IPS DF 19.7 (cell line): ENCODE measurements around the gene TOP1.
"Not testable (repeated sequence)": the region's sequence is repeated elsewhere in the genome, so short reads cannot be mapped to it uniquely, and the experiment has no call there.

Experiments
- DNase-seq: peaks from one replicate; pipeline ENCODE4 v3.0.0-alpha.2; 2013; ENCODE audit warnings: low read depth, low spot score

Gene TOP1

DNA sequence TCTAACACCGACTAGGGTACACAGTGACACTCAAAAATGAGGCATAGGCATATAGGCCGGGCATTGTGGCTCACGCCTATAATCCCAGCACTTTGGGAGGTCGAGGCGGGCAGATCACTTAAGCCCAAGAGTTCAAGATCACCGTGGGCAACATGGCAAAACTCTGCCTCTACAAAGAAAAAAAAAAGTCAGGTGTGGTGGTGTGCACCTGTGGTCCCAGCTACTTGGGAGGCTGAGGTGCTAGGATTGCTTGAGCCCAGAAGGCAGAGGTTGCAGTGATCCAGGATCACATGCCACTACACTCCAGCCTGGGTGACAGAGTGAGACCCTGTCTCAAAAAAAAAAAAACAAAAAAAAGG, 24.7 kb upstream of the TOP1 start:
- not testable (repeated sequence) for DNase-seq

DNA sequence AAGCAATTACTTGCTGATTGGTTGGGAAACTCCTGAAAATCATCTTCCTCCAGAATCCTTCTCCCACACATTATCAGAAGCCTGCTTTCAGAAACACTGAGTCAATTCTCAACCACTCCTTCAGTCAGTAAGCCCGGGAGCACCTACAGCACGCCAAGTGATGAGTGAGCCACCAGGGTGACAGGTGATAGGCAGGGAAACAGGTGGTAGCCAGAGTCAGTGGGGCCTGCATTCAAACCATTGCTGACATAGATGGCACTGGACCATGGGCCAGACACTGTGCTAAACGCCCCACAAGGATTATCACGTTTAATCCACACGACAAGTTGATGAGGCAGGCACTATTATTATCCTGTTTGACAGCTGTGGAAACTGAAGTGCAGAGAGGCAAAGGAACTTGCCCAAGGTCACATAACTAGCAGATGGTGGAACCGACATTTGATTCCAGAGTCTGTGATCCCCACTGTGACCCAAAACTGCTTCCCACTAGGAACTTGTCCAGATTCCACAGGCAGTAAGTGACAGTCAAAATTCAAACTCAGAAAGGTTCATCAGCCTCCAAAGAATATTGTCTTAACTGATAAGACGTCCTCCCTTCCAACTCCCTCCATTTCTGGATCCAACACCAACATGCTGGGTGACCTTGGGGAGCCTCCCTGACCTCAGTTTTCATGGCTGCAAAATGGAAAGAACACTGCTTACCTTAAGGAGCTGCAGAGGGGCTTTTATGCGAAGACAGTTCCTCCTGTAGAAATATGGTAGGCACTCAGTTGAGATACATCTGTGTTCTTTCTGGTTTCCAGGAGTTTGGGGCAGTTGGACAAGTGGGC, 23.9 kb upstream of the TOP1 start:
- DNase-seq, result no peak

DNA sequence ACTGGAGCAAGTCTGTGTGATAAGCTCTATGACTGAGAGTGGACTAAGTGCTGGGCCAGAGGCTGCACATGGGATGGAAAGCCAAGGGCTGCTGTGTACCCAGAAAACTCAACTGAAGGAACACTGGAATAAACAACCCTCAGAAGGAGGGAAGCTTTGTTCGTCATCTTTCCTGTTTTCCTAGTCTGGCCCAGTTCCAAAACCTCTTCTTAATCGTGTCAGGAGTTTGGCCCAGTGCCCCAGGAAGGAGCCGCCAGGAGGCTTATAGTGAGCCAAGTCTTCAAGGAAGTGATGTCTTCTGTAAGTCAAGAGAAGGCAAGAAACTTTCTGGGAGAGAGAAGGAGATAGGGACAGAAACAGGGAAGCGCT, 23.3 kb upstream of the TOP1 start:
- DNase-seq, result no peak

DNA sequence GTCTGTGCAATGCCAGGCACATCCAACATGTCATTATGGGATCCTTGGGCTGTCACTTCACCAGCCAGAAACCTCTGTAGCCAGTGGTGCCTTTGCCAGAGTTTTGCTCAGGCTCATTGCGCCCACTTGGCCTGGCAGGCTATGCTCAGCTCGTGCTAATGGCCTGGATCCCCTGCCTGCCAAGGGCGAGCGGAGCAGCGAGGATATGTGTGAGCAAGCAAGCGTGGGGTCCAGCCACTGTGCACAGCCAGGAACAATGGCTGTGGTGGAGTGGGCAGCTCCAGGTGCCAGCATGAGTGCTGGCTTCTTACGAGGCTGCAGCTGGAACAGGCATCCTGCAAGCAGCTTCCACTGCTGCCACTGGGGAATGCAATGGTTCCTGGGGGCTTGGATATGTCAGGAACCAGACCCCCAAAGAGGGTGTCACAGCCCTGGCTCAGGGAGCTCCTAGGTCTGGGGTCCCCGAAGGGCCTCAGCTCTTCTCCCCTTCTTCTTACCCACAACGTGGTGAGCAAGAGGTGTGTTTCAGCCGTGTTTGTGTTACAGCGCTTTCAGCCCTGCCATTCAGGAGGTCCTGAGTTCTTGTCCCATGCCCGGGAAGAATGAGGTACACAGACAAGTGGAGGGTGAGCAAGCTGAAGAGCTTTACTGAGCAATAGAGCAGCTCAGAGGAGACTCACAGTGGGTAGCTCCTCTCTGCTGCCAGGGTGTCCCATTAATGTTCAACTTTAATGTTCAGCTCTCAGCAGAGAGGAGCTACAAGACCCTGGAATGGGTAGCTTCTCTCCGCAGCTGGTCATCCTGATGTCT, 22.3 kb upstream of the TOP1 start:
- DNase-seq, result no peak

DNA sequence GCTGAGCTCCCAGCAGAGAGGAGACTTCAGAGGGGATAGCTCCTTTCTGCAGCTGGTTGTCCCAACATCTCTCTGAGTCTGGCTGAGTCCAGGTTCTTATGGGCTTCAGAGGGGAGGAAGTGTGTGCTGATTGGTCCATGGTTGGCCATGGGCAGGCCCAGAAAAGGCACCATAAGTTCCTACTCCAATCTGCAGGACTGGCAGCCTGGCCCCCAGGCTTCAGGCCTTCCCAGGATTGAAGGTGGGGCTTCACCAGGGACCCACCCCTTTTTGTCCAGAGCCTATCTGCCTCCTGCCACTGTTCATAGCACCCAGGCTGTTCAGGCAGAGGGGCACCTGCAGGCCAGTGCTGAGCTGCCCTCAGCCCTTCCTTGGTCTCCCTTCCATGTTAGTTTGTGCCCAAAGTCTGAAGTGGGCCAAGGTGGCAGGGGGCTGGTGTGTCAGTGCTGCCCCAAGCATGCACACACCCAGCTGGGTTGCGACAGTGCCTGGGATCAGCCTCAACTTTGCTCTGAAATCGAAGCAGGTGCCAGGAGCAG, 21.6 kb upstream of the TOP1 start:
- DNase-seq, result no peak

DNA sequence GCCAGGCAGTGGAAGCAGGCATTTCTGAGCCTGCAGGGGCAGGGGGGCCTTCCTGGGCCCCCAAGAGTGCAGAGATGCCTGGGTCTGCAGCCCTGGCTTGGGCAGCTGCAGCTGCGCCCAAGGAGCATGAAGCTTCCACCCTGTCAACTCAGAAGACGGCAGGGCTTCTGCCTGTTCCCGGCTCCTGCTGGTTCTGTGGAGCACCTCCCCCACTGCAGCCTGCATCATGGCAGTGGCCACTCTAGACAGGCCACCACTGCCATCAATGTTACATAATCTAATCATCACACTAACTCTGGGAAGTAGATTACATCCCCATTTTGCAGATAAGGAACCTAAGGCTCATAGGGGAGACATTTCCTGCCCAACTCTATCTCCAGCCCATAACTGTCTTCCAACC, 21.1 kb upstream of the TOP1 start:
- DNase-seq, result no peak

DNA sequence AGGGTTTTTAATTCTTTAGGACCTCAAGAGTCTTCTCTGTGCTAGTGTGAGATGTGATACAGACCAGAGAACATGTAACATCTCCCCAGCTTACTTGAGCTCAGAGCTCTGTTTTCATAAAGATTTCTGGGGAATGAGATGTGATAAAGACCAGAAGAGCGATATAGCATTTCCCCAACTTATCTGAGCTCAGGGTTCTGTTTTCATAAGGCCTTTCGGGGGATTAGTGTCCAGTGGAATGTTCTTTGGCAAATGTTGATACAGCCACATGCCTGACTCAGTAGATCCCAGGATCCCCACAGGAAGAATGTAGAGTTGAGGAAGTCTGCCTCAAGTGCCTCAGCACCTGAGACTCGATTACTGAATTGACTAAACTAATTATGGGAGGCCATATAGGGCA, 18.7 kb upstream of the TOP1 start:
- no peak for DNase-seq

DNA sequence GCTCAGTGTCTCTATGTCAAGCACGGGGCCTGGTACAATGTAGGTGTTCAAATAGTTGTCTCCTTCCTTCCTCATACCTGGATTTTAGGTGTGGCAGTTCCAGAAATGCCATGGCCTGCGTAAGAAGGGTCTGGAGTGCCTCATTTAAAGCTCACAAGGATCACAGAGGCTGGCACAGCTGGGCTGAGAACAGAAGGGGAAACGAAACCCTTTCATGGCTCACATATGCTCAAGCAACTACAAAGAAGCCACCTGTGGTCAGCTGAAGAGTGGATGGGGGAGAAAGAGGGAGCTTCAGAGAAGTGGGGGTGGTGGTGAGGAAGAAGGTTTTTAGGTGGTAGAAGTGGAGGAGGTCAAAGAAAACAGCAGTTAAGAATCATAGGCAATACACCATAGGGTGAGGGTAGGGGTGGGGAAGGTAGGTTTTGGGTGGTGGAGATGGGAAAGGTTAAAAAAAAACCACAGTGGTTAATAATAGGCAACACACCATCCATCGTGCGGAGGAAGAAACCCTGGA, 17.0 kb upstream of the TOP1 start:
- DNase-seq, result no peak

DNA sequence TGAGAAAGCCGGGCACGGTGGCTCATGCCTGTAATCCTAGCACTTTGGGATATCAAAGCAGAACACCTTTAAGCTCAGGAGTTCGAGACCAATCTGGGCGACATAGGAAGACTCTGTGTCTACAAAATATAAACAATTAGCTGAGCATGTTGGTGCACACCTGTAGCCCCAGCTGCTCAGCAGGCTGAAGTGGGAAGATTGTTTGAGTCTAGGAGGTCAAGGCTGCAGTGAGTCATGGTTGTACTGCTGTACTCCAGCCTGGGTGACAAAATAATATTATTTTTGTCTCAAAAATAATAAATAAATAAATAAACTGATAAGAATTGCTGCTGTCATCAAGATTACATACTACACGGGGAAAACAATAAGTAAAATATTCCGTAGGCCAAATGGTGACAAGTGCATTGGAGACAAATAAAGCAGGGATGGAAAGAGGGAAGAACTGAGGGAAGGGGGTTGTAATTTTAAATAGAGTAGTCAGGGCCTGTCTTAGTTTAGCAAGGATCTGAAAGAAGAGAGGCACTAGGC, 14.0 kb upstream of the TOP1 start:
- DNase-seq, result no peak

DNA sequence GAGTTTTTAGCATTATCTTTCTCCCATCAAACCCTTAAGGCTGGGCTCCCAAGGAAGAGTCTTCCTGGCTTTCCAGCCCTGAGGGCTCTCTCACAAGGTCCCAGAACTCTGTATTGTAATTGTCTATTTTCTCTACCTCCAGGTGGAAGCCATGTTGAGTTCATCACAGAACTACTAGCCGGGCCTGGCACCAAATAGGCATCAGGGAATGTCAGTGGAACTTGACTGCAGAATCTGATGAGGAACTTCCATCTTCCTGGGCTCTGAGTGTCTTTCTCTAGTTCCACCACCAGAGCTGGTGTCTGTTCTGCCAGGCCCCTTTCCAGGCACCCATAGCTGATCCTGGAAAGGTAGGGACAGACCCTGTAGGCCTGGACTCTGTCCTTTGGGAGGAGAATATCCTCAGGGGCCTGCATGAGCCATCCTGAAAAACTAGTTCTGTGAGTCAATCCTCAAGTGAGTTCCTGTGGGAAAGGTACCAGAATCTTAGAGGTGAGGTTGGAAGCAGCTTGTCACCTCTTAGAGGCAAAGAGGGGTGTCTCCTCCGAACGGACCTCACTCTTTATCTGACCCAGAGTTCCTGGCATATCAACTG, 11.1 kb upstream of the TOP1 start:
- no peak for DNase-seq

DNA sequence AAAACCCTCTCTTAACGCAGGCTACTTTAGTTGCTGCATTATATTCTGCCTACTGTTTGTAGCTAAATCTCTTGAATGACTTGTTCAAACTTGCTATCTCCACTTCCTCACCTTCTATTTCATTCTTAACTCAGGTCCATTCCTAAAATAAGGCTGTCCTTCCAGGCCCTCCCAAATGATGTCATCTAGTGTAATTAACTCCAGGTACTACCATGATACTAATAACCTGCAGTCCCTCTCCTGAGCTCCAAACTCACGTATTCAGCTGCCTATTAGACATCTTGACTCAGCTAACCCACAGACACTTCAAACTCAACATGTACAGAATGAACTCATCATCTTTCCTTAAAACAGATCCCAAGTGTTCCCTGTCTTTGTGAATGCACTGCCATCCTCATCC, 10.5 kb upstream of the TOP1 start:
- DNase-seq, result no peak

DNA sequence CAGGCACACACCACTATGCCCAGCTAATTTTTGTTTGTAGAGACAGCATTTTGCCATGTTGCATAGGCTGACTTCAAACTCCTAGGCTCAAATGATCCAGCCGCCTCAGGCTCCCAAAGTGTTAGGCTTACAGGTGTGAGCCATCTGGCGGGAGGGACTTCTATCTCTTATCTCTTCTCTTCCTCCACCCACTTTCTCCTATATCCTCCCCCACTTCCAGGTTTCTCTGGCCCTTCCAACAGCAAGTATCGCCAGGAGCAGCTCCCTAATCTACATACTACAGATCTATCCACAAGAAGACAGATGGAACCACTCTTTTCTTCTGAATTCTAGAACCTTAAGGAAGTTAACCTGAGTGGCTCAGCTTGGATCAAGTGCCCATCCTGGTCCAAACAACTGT, 5.1 kb upstream of the TOP1 start:
- DNase-seq, result no peak

DNA sequence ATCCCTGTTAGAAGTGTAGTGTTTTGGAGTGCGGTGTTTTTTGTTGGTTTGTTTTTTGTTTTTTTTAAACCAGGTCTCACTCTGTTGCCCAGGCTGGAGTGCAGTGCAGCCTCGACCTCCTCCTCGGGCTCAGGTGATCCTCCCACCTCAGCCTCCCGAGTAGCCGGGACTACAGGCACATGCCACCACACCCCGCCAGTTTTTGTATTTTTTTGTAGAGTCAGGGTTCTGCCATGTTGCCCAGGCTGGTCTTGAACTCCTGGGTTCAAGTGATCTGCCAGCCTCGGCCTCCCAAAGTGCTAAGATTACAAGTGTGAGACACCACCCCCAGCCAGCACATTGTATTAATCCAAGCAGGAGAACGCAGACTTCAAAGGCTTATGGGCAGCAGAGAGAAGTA, 1.3 kb upstream of the TOP1 start:
- no peak for DNase-seq

DNA sequence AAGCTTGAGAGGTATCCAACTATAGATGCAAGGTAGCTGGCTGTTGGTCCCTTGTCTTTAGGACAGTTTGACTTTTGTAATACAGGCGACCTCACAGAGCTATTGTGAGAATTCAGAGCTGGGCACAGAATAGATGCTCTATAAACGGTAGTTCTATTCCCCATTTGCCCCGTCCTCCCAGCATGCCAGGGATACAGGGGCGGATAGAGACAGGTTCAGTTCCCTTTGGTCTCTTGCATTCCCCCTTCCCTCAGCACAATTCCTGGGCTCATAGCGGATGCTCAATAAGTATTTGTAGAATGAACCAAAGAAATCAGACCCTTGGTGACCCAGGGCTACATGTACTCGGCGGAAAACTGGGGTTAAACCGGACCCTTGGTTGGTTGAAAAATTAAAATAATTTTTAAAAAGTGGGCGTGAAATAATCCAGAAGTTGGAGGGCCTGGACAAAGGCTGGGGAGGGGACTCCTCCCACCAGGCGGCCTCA, 707 bp upstream of the TOP1 start:
- DNase-seq, result no peak

DNA sequence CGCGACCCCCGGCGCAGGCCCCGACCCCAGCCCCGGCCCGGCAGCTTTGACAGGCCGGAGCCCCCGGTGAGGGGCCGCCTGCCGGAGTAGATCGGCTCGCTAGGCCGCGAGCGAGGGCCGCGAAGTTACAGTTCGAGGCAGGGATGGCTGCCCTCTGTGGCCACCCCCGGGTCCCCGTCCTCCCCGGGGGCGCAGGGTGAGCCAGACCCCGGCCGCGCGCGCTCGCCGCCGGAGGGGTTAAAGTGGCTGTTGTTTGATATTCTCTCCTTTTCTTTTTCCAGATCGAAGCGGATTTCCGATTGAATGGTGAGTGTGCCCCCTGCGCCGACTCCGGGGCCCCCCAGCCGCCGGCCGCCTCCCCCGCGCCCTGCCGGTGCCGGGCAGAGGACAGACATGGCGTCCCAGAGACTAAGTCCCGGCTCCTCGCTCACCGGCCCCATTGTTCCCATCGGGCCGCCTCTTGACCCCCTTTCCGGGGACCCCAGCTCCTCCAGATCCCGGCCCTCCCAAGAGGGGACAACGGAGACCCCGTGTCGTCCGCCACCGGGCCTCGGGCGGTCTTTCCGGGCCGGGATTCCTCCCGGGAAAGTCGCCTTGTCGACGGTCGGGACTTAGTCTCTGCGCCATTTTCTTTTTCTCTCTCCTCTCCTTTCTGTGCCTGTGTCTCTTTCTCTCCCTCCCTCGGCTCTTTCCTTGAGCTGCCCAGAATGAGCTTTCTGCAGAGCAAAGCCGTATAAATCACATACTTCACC, 704 bp downstream of the TOP1 start:
- DNase-seq, result no peak

DNA sequence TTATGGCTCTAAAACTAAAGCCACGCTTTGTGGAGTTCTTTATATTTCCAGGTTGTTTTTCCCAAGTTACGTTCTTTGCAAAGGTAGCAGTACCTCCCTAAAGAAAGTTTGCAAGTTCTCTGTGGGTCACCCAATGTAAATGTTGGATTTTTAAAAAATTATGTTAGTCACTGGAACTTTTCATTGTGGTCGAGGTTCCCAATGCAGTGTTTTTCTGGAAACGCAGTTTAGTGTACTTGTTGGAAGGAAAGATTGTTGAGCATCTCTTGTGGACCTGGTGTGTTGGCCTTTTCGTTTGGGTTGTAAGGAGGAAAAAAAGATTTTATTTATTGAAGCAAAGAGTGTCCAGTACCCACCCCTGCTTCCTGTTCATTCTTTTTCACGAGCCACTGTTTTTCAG, 1.4 kb downstream of the TOP1 start:
- no peak for DNase-seq

DNA sequence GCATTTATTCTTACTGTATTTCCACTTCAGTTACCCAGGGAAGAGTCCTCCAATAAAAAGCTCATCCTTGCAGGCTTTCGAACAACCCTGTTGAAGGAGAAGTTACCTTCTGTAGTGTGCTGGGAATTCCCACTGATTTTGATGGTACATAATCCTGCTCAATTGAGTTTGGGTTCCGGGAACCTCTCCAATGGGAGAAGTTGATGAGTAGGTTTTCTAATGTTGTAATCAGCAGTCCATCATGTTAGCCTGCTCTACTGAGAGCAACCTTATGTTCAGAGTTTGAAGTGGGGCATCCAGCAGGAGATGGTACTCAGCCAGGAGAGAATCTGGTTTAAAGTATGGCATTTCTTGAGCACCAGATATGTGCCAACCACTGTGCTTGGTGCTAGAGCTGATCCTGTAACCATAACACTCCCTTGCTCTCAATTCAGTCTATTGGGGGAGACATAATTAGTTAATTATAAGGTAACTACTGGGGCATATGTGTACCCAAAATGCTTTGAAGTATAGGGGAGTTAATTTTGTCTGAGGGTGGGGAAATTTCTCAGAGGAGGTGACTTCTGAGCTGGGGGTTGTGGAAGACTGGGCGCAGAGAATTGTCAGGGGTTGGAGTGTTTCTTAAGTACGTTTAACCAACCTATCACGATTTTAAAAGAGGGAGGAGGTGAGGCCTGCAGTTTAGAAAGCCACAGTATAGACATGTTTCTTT, 2.1 kb downstream of the TOP1 start:
- DNase-seq, result no peak

DNA sequence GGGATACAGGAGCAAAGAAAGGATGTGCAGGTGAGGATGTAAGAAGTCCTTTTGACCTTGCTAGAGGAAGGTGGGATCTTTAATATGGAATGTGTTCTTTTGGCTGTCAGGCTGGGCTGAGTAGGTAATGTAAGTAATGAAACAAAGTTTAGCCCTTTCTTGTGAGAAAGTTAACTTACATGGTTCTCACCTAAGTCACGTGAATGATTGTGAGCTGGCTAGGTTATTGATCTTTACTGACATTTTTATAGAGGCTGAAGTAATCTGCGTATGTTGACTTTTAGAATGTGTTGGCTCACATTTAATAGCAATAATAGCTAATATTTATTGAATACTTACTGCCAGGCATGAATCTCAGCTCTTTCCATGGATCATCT, 2.6 kb downstream of the TOP1 start:
- DNase-seq, result no peak

DNA sequence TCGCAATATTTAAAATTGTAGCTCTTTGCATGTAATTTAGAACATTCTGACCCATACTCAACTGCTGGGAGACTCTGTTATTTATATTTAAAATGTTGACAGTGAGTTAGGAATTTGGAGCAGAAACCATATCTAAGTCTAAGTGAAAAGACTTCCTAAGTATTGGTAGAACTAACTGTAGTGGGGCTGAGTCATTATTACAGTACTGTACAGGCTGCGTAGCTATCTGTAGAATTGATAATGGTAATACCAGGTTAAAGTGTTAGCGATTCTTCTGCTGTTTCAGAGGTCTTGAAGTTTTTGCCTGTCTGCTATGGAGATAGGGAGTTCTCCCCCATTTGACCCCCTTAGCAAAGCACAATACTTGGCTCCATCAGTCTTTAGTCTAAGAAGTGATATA, 3.6 kb downstream of the TOP1 start:
- DNase-seq, result no peak

DNA sequence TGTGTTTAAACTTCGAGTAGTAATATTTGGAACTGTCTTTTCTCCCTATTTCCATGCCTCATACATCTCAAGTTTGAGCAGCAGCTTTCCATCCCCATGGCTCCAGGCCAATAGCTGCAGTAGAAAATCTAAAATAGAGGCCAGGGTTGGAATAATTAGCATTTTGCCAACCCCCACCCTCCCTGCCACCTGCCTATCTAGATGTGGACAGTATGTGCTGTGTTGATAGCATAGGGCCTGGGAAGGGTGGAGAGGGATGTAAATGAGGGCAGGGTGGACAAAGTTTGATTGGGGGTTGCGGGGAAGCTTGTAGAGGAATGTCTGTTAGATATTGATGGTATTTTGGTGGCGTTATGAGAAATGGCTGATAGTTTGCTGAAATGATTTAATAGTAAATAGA, 5.6 kb downstream of the TOP1 start:
- DNase-seq, result no peak

DNA sequence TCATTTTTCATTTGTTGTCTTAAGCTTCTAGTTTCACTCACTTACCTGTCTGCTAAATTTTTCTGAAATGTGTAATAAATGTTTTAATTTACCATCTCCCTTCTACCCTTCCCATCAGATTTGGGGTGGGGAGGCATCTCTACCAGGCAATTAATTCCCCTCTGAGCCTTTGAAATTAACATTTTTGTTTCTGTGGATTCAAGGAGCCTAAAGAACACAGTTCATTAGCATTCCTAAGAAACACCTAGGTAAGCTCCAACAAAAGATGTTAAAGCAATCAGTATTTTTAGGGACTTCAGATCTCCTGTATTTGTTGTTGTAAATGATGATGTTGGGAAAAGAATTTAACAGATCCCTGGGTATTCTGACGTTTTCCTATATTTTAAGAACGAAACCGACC, 6.6 kb downstream of the TOP1 start:
- DNase-seq, result no peak
